Stimulated activated CD4-positive, alpha-beta T cell treated with anti-CD3 and anti-CD28 coated beads, Interleukin-1b, Interleukin-23, amount 100 ng/mL, for 1 hour (primary cell): Measurements from ENCODE around the gene SND1.
"Not testable (repeated sequence)": the region's sequence is repeated elsewhere in the genome, so short reads cannot be mapped to it uniquely, and the experiment has no call there.

ENCODE experiments used
- DNase-seq, 2 donors: peaks; one replicate each; pipeline ENCODE4 v3.0.0-alpha.2; 2020; ENCODE audit warnings: low read depth in 2 of 2

Gene SND1

GRCh38 chr7:127652333-127653248 is 597 bp downstream of the SND1 start:
- DNase-seq: no peak

GRCh38 chr7:127653396-127653795 is 1.4 kb downstream of the SND1 start:
- no peak for DNase-seq

DNA sequence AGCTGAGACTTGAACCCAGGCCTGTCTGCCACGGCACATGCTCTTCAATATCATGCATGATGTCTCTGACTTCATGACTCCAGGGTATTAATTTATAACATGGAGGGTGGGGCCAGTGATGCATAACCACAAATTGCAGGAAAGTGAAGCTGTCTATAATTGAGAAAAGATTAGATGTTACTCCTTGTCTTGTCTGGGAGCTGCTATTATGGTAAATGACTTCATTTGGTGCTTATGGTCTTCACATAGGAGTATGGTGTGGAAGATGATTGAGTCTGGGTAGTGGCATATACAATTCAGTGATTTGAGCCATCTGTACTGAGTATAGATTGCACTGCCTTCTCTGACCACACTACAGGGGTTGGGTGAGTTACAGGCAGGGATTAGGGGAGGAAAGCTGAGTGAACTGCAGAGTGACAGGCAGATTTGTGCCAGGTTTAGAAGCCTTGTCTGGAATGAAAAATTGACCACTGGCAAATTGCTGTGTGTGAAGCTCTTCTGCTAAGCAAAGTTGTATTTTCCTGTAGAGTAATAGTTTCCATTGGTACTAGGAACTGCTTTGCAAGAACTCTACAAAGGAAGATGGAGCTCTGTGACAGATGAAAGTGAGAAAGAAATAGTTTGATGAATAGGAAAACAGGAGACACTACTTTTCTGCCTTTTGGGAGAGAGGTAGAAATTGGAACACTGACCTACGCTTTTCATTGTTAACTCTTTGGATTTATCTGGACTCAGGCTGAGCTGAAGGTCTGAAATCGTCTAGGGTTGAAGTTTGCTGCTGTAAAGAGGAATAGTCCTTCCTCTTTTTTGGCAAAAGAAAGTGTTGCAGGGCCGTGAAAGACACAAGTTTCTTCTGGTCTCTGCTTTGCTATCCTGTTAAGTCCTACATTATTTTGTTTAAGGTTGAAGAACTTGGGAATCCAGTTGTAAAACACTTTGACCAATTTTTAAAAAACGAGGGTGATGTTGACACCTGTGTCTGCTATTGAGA is 2.7 kb downstream of the SND1 start:
- no peak for DNase-seq

- no peak for DNase-seq
These were observed 3.7 kb downstream of the SND1 start for GRCh38 chr7:127655720-127656119.

DNA sequence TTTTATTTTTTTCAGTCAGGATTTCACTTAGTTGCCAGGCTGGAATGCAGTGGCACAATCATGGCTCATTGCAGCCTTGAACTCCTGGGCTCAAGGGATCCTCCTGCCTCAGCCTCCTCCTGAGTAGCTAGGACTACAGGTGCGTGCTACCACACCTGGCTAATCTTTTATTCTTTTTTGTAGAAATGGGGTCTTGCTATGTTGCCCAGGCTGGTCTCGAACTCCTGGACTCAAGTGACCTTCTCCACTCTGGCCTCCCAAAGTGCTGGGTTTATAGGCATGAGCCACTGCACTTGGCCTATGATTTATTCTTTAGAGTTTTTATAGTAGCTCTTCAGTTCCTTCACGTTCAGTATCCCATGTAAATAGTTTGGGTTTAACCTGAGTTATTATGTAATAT is 5.5 kb downstream of the SND1 start:
- DNase-seq: no peak

- DNase-seq: no peak
These were observed 7.1 kb downstream of the SND1 start for GRCh38 chr7:127658970-127659630.

GRCh38 chr7:127665922-127666321 is 13.9 kb downstream of the SND1 start:
- DNase-seq: no peak

GRCh38 chr7:127666602-127667001 is 14.6 kb downstream of the SND1 start:
- DNase-seq: no peak

- DNase-seq: no peak
These were observed 15.2 kb downstream of the SND1 start for GRCh38 chr7:127667017-127667670.

DNA sequence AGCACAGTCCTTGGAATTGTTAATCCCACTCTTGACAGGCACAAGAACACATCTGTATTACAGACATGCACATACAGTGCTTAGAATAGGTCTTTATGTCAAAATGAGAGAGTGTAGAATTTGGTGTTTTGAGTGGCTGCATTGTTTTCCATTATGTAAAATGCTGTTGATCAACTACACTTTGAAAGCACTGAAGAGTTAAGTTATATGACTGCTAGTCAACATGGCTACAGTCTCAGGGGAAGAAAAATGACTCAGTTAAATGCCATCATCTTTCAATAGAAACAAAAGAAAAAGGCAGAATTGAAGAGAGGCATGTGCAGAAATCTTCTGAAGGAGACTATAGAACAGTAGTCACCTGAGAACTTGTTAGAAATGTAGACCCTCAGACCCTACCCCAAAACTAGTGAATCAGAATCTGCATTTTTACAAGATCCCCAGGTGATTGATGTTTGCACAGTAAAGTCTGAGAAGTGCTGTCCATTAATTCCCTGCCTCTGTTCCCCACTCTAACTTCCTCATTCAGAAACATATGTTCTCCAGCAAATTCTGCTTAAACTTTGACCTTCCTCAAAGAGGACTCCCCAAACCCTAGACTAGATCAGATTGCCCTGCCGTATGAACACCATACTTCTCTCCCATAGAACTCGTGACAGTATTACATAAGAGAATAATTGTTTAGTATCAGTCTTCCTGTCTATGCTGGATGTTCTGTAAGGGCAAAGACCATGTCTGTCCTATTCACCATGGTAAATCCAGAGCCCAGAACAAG is 16.0 kb downstream of the SND1 start:
- no peak for DNase-seq

DNA sequence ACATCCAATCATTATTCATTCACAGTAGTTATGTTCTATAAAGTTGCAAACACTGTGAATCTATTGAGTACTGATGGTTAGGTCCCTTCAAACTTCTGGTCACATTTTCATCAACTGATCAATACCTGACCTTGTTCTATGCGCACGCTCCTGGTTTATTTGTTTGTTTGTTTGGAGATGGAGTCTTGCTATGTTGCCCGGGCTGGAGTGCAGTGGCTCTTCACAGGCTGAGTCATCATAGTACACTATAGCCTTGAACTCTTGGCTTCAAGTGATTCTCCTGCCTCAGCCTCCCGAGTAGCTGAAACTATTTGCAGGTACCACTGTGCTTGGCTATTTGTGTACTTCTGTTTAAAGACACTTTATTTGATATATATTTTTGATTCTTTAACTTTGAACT is 19.3 kb downstream of the SND1 start:
- DNase-seq: no peak

- no peak for DNase-seq
These were observed 21.9 kb downstream of the SND1 start for GRCh38 chr7:127673902-127674301.

DNA sequence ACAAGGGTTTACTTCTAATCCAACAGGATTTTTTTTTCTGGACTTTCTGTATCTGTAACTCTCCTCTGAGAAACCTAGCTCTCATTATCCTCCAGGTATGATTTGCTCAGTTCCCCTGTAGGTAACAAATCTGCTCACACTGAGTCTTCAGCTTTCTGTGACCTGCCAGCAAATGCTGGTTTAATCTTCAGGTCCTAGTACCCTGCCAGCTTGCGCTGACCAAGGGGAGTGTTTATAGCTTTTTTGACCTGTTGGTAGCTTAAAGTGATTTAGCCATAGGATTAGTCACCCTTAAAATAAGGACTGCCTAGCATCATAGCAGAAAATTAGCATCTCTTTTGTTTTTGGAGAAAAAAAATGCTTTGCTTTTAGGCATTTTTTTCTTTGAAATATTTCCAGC is 22.4 kb downstream of the SND1 start:
- DNase-seq: no peak

- not testable (repeated sequence) for DNase-seq
These were observed 22.9 kb downstream of the SND1 start for GRCh38 chr7:127674923-127675322.

DNA sequence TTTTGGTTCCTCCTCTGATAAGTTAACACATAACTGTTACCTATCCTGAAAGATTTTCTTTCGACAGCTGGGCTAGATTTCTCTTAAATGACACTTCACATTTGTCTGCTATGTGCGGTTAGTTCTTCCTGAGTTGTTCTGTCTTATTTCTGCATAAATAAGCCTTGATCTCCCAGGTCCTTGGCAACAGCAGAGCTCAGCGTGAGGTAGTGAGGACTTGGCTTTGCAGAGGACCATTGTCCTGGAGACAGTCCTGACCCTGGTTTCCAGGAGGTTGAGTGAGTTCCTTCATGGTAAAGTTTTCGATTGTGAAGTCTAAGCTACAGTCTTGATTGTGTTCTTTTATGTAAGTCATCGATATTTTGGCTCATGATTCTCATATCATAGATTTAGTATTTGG is 23.7 kb downstream of the SND1 start:
- no peak for DNase-seq

DNA sequence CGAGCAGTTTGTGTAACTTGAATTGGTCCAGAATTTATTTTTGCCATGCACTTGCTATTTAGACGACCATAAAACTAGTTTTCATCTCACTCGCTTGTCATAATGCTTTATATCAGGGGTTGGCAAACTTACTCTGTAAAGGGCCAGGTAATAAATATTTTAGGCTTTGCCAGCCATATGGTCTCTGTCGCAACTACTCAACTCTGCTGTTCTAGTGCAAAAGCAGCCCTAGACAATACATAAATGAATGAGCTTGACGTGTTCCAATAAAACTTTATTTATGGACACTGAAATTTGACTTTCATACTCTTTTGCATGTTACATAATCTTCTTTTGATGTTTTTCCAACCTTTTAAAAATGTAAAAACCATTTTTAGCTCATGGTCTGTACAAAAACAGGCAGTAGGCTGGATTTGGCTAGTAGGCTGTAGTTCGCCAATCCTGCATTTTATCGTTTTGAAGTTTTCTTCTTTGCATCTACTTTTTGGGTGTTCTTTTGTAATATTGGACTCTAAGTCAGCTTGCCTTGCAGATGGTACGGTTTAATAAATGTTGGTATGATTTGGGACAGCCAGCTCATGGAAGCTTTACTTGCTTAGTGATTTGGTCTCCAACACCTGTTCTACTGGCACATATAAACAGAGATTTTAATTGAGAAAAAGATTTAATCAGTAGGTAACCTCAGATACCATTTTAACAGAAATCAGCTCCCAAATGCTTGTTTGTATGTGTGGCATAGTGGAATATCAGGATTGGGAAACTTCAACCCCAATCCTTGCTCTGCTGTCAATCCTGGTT is 25.6 kb downstream of the SND1 start:
- no peak for DNase-seq

- DNase-seq: no peak
These were observed 26.3 kb downstream of the SND1 start for GRCh38 chr7:127678337-127678736.

- no peak for DNase-seq
These were observed 27.0 kb downstream of the SND1 start for GRCh38 chr7:127678947-127679346.

DNA sequence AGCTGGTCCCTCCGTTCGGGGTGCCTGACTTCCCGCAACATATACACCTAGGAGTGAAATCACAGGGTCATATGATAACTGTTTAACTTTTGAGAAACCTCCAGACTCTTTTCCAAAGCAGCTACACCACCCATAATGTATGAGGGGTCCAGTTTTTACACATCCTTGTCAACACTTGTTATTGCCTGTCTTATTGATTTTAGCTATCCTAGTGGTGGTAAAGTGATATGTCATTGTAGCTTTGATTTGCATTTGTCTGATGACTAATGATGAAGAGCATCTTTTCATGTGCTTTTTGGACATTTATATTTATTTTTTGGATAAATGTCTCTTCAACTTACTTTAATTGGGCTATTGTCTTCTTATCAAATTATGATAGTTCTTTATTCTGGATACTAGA is 29.0 kb downstream of the SND1 start:
- no peak for DNase-seq

DNA sequence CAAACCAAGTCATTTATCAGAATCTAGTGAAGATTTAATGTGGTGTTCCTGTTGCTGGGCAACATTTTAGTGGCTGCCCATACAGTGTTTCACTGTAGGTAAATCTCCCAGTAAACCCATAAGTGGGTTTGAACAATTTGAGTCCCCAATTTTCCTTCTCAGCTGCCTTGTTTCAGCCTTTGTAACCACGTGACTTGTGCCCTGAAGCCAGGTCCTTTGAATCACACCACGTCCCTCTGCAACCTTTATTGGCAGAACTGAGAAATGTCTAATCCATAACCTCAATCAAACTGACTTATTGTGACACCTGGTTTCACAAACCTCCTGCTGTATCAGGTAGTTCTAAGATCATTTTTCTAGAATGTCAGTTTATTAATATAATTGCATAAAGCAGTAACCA is 30.1 kb downstream of the SND1 start:
- no peak for DNase-seq
